Spleen (tissue), 11 donors: ENCODE data around the gene DDX55. TPM values are rescaled to one million over a fixed set of nuclear protein-coding genes. Genes with fewer than 3 reads are reported as not detected.

Source experiments
- DNase-seq: peaks from one replicate; pipeline ENCODE4 v3.0.0-alpha.2; 2020
- H3K27ac ChIP-seq, 8 donors: fragments of 200-600 bp; sonication (generic) in 7 of 8; 1 replicate in 4 of 8; 2 replicates in 4 of 8; pipeline versions ENCODE4 v1.5.0 to v1.8.0; 2016 to 2021; ENCODE audit warnings: inconsistent platforms in 4 of 8, mild to moderate bottlenecking in 4 of 8, moderate library complexity in 1 of 8
- H3K27me3 ChIP-seq, 7 donors: fragments of 200-600 bp; sonication (generic) in 6 of 7; replicated peaks in 1 of 7; 1 replicate in 4 of 7; 2 replicates in 3 of 7; pipeline versions ENCODE4 v1.5.0 to v1.8.0; 2016 to 2021; ENCODE audit warnings: inconsistent platforms in 3 of 7, mild to moderate bottlenecking in 1 of 7
- H3K36me3 ChIP-seq, 6 donors: fragments of 200-600 bp; sonication (generic) in 5 of 6; 1 replicate in 4 of 6; 2 replicates in 2 of 6; pipeline versions ENCODE4 v1.5.0 to v1.8.0; 2016 to 2021; ENCODE audit warnings: inconsistent platforms in 2 of 6
- H3K4me1 ChIP-seq, 6 donors: fragments of 200-600 bp; sonication (generic) in 5 of 6; 1 replicate in 3 of 6; 2 replicates in 3 of 6; pipeline versions ENCODE4 v1.5.0 to v1.8.0; 2016 to 2021; ENCODE audit warnings: inconsistent platforms in 3 of 6
- H3K4me3 ChIP-seq, 8 donors: fragments of 200-600 bp; sonication (generic) in 7 of 8; 1 replicate in 4 of 8; 2 replicates in 4 of 8; pipeline versions ENCODE4 v1.5.0 to v1.8.0; 2016 to 2021; ENCODE audit warnings: inconsistent platforms in 4 of 8, mild to moderate bottlenecking in 4 of 8, moderate library complexity in 2 of 8
- H3K9me3 ChIP-seq, 8 donors: fragments of 200-600 bp; sonication (generic) in 7 of 8; 1 replicate in 4 of 8; 2 replicates in 4 of 8; pipeline versions ENCODE4 v1.5.0 to v1.8.0; 2016 to 2021; ENCODE audit warnings: inconsistent platforms in 4 of 8
- POLR2A ChIP-seq, 3 donors: fragments of 450-650 bp; IDR thresholded peaks; one replicate each; pipeline ENCODE4 v1.5.1; 2017; ENCODE audit warnings: antibody characterized with exemption in 3 of 3, mild to moderate bottlenecking in 1 of 3
- POLR2AphosphoS5 ChIP-seq, 3 donors: sonication (generic); formaldehyde crosslinking; IDR thresholded peaks; one replicate each; pipeline ENCODE4 v1.5.1; 2017; ENCODE audit warnings: antibody characterized with exemption in 3 of 3
- WGBS, 5 donors: extraction: QIAGEN DNeasy Blood & Tissue Kit in 3 of 5; methylation state at CpG; one replicate each; pipeline versions ENCODE4 v1.1.5 to v1.1.7; 2013 to 2018; 5-methylcytosine and 5-hydroxymethylcytosine counted together
- intact Hi-C: fragments of 100-400 bp; cut with DNase I; formaldehyde crosslinking; loops from one replicate; pipeline ENCODE4 v1.15.0; 2023; ENCODE audit warnings: low total_unique reads
- polyA plus RNA-seq, 3 donors: library from polyadenylated mRNA; stranded (reverse); fragments of 200-250 nt; gene quantifications; one replicate each; pipeline ENCODE4 v1.2.1, GENCODE V29; 2013
- total RNA-seq, 7 donors: library from RNA; depleted of rRNA in 3 of 7; stranded (reverse); fragments of >200 nt in 3 of 7; fragmentation: NEBNext Ultra II Directional in 4 of 7; extraction: Animal tissue kit (Norgen Biotek cat#: 25700) in 4 of 7; gene quantifications; one replicate each; pipeline versions ENCODE4 v1.1.0 to v1.2.1, GENCODE V29; 2016 to 2021
- TF ChIP-seq, protein P1 (sequence below), 11 experiments: fragments of 200-600 bp in 7 of 11; fragments of 450-650 bp in 4 of 11; sonication (generic) in 4 of 11; IDR thresholded peaks in 8 of 11; conservative IDR thresholded peaks in 3 of 11; 1 replicate in 7 of 11; 2 replicates in 4 of 11; pipeline versions ENCODE4 v1.4.0 to v1.8.0; 2016 to 2021; ENCODE audit warnings: antibody characterized with exemption in 11 of 11, inconsistent platforms in 4 of 11, mild to moderate bottlenecking in 1 of 11
- donor health status: healthy with polysubstance abuse.
- donor health status: DM: no; HTN: no; CAD: no; lungs with moderate emphysema.
- donor health status: DM: no; HTN: no; CAD: no.
- donor health status: Bipolar disorder and iron deficiency.
- donor health status: healthy.
- donor health status: DM: no; HTN: no; CAD: no.
- donor health status: DM: yes; HTN: yes; CAD: no.

The DDX55 gene
- total and polyA plus RNA-seq, 10 donors = 16.4 to 43.7 (median 22.2) TPM

DNA sequence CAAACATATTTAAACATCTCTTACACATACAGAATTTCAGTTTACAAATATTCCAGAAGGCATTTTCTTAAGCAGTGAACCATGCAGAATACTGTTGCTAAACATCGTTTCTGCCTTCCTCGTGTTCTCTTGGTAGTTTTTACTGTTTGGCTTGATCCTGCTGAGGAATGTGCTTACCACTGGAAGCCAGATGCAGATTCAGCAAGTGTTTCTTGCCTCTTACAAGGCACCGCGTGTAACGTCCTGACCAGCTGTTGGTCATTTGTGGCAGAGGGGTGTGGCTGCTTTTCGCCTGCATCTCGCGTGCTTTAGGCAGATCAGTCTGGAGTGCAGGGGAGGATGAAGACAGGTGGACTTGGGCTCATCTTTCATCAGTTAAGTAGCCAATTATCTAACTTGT, 19.2 kb downstream of the DDX55 start:
- Histone ChIP-seq H3K9me3 (no peaks in the 10 kb centered on the region), H3K36me3 (peaks cover 8 to 100% (median 97%) of the 10 kb centered on the region in 6 donors), H3K27me3 (no peaks in the 10 kb centered on the region), H3K27ac (no peak overlapping the region), H3K4me3 (no peak overlapping the region), H3K4me1 (peaks cover 0 to 7% (median 0%) of the 10 kb centered on the region in 6 donors)
- DNase-seq = no peak
- intact Hi-C loops = no loop called here
- TF ChIP-seq, protein P1, sequence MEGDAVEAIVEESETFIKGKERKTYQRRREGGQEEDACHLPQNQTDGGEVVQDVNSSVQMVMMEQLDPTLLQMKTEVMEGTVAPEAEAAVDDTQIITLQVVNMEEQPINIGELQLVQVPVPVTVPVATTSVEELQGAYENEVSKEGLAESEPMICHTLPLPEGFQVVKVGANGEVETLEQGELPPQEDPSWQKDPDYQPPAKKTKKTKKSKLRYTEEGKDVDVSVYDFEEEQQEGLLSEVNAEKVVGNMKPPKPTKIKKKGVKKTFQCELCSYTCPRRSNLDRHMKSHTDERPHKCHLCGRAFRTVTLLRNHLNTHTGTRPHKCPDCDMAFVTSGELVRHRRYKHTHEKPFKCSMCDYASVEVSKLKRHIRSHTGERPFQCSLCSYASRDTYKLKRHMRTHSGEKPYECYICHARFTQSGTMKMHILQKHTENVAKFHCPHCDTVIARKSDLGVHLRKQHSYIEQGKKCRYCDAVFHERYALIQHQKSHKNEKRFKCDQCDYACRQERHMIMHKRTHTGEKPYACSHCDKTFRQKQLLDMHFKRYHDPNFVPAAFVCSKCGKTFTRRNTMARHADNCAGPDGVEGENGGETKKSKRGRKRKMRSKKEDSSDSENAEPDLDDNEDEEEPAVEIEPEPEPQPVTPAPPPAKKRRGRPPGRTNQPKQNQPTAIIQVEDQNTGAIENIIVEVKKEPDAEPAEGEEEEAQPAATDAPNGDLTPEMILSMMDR (IDR thresholded peaks at IDR 0.05 in 8 of 11, conservative IDR thresholded peaks at IDR 0.05 in 3 of 11) = no peak
- TF ChIP-seq POLR2AphosphoS5 (IDR thresholded peaks at IDR 0.05) (no peak), POLR2A (IDR thresholded peaks at IDR 0.05) (no peak)
- WGBS, 5 donors = 78 to 93% (median 85%) methylated on average over 8 of the region's 8 CpGs

DNA sequence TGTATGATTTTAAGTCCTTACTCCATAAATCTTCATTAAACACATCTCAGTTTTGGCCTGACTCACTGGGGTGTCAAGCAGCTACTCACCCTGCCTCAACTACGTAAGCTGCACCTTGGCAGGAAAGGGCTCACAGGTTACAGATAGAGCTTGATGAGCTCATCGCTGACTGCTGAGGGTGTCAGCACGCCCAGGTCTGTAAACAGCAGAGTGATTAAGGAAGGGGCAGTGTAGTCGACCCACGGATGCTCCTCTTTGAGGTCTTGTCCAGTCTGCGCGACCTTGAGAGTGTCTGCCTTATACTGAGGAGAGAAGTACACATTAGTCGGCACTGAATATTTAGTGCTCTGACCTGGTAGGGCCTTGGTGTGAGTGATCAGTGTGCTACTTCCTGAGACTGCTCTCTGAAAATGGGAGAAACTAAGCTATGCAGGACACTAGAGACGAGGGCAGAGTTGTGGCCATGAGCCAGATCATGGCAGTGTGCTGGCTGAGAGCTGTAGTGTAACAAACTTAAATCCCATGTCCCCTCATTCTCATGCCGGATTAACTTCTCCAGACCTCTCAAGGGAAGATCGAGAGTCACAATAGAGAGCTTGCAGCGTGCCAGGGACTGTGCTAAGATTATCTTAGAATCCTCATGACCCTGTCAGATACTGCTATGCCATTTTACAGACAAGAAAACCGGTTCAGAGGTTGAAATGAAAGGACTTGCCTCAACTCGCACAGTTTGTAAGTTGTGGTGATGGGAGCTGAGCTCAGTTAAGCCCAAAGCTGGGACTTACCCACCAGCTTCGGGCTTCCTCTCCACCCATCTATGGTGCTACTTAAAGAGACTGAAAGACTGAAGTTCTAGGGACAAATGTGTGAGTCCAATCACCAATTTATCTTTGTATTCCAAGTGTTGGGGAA, 20.0 kb downstream of the DDX55 start:
- no peaks in the 10 kb centered on the region for H3K27me3 ChIP-seq
- H3K36me3 ChIP-seq = peaks cover 8 to 100% (median 97%) of the 10 kb centered on the region in 6 donors
- H3K27ac ChIP-seq = no peak overlapping the region
- no peak overlapping the region for H3K4me3 ChIP-seq
- DNase-seq = no peak
- 89 to 94% (median 89%) methylated on average over 15 of the region's 15 CpGs for WGBS, 5 donors
- H3K4me1 ChIP-seq = peaks cover 0 to 7% (median 0%) of the 10 kb centered on the region in 6 donors
- H3K9me3 ChIP-seq = no peaks in the 10 kb centered on the region
- intact Hi-C loops = no loop called here
- TF ChIP-seq, protein P1 (IDR thresholded peaks at IDR 0.05 in 8 of 11, conservative IDR thresholded peaks at IDR 0.05 in 3 of 11) = no peak
- TF ChIP-seq POLR2AphosphoS5 (IDR thresholded peaks at IDR 0.05) = peak in 1 of 3 donors; percentile 4

DNA sequence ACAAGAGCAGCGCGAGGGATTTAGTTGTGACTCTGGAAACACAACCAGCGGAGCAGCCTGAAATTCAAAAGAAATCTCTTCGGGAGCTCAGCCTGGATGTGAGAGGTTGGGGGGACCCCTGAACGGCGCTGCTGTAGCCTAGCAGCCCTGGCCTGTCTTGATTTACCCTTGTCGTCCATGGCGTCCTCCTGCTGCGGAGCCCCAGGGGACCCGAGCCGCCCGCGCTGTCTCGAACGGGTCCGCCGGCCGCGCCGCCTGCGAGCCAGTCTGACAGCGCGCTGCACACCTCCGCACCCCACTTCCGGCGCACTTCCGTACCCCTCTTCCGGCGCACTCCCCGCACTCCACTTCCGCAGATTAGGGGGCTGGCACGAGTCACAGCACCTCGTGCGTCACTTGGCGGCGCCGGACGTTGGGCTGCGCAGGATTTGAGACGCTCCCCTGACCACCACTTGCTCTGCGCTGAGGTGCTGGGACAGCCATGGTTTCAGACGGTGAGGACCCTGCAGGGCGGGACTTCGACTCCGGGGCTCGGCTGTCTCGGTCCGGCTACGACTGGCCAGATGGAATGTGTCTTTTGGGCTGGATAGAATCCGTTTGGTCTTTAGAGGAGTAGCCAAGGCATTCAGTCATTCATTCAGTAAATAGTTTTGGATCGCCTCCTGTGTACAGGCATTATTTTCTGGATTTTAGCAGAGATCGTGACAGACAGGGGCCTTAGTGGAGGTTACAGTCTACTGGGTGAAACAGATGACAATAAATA, 31.7 kb downstream of the DDX55 start, which contains the start of the genes EIF2B1 and GTF2H3:
TSS of gene EIF2B1 (minus strand) at position 308 of the 763 bp plus-strand sequence. CDS start at position 179, 129 bp downstream.
TSS of gene GTF2H3 (plus strand) at position 451 of the 763 bp plus-strand sequence. CDS start at position 482, 31 bp downstream.
- WGBS, 5 donors = 0 to 2% (median 0%) methylated on average over 33 to 52 of the region's 52 CpGs
- peak within 1 kb of the TSS; percentile 72 to 91 (median 88) for H3K27ac ChIP-seq
- no peaks in the 10 kb centered on the region for H3K9me3 ChIP-seq
- intact Hi-C loops = no loop called here
- H3K27me3 ChIP-seq = no peaks in the 10 kb centered on the region
- peaks cover 11 to 57% (median 30%) of the 10 kb centered on the region in 6 donors for H3K4me1 ChIP-seq
- DNase-seq = peak; percentile 98
- peaks cover 0 to 44% (median 36%) of the 10 kb centered on the region in 6 donors for H3K36me3 ChIP-seq
- peak within 1 kb of the TSS; percentile 87 to 100 (median 96) for H3K4me3 ChIP-seq
- TF ChIP-seq, protein P1 (IDR thresholded peaks at IDR 0.05 in 8 of 11, conservative IDR thresholded peaks at IDR 0.05 in 3 of 11) = peak in 3 of 11 experiments; percentile 11 to 19 (median 15)
- TF ChIP-seq POLR2AphosphoS5 (IDR thresholded peaks at IDR 0.05) (peak; percentile 97 to 99 (median 97)), POLR2A (IDR thresholded peaks at IDR 0.05) (peak in 2 of 3 donors; percentile 49 to 84)
